Measurements from ENCODE around the gene INSM2.

INSM2 gene

GRCh38 chr14:35539969-35540368 lies 6.0 kb downstream of the INSM2 start:
- no peak for DNase-seq (ENCODE audit: low read depth in 2 of 2, low spot score in 1 of 2)

GRCh38 chr14:35543006-35543405 lies 9.0 kb downstream of the INSM2 start:
- no peak for DNase-seq (ENCODE audit: low read depth in 2 of 2, low spot score in 1 of 2)

GRCh38 chr14:35549551-35549950 lies 15.6 kb downstream of the INSM2 start:
- no peak for DNase-seq (ENCODE audit: low read depth in 2 of 2, low spot score in 1 of 2)

GRCh38 chr14:35551081-35551480 lies 17.1 kb downstream of the INSM2 start:
- DNase-seq (ENCODE audit: low read depth in 2 of 2, low spot score in 1 of 2) = no peak

- DNase-seq (ENCODE audit: low read depth in 2 of 2, low spot score in 1 of 2) = no peak
Measured at GRCh38 chr14:35553808-35554207, 19.8 kb downstream of the INSM2 start.

GRCh38 chr14:35556548-35556947 lies 22.6 kb downstream of the INSM2 start:
- DNase-seq (ENCODE audit: low read depth in 2 of 2, low spot score in 1 of 2) = no peak

GRCh38 chr14:35557221-35557747 lies 23.3 kb downstream of the INSM2 start:
- no peak for DNase-seq (ENCODE audit: low read depth in 2 of 2, low spot score in 1 of 2)

GRCh38 chr14:35558680-35559079 lies 24.7 kb downstream of the INSM2 start:
- DNase-seq (ENCODE audit: low read depth in 2 of 2, low spot score in 1 of 2) = no peak

- no peak for DNase-seq (ENCODE audit: low read depth in 2 of 2, low spot score in 1 of 2)
Measured at GRCh38 chr14:35565871-35566464, 32.0 kb downstream of the INSM2 start.

GRCh38 chr14:35571598-35571997 lies 37.6 kb downstream of the INSM2 start:
- no peak for DNase-seq (ENCODE audit: low read depth in 2 of 2, low spot score in 1 of 2)

- DNase-seq (ENCODE audit: low read depth in 2 of 2, low spot score in 1 of 2) = no peak
Measured at GRCh38 chr14:35573911-35574310, 39.9 kb downstream of the INSM2 start.

GRCh38 chr14:35576260-35576659 lies 42.3 kb downstream of the INSM2 start:
- DNase-seq (ENCODE audit: low read depth in 2 of 2, low spot score in 1 of 2) = no peak

- no peak for DNase-seq (ENCODE audit: low read depth in 2 of 2, low spot score in 1 of 2)
Measured at GRCh38 chr14:35576856-35577255, 42.9 kb downstream of the INSM2 start.

- no peak for DNase-seq (ENCODE audit: low read depth in 2 of 2, low spot score in 1 of 2)
Measured at GRCh38 chr14:35578135-35578534, 44.2 kb downstream of the INSM2 start.

GRCh38 chr14:35578639-35579038 lies 44.7 kb downstream of the INSM2 start:
- no peak for DNase-seq (ENCODE audit: low read depth in 2 of 2, low spot score in 1 of 2)
